Keratinocyte (primary cell): ENCODE measurements around the gene NPDC1. TPM values are rescaled to one million over a fixed set of nuclear protein-coding genes. Genes with fewer than 3 reads are reported as not detected.

Experiments used
- DNase-seq: peaks from one replicate; pipeline ENCODE4 v3.0.0-alpha.2; 2011; ENCODE audit warnings: low read depth, missing footprints, low spot score
- FAIRE-seq: peaks from 2 replicates; lab custom pipeline; 2011; peaks lifted over from hg19 to GRCh38; lab: Jason Lieb, UNC
- H2AFZ ChIP-seq: 2 replicates; pipeline ENCODE4 v1.6.0; 2012; ENCODE audit warnings: low read length, control low read depth, inconsistent platforms; ENCODE audit not compliant: control insufficient read depth
- H3K27ac ChIP-seq: 2 replicates; pipeline ENCODE4 v1.5.1; 2011; ENCODE audit warnings: low read length; ENCODE audit not compliant: control insufficient read depth, insufficient read depth
- H3K27me3 ChIP-seq: 3 replicates; pipeline ENCODE4 v1.6.0; 2011; ENCODE audit warnings: low read length; ENCODE audit not compliant: control insufficient read depth, insufficient read depth; ENCODE audit errors: extremely low read depth
- H3K36me3 ChIP-seq, 2 experiments: 2 replicates in 1 of 2; 3 replicates in 1 of 2; pipeline ENCODE4 v1.5.1; 2011; ENCODE audit warnings: low read length in 2 of 2, mild to moderate bottlenecking in 1 of 2; ENCODE audit not compliant: control insufficient read depth in 2 of 2, insufficient read depth in 2 of 2; ENCODE audit errors: extremely low read depth in 1 of 2
- H3K4me1 ChIP-seq: 3 replicates; pipeline ENCODE4 v1.5.1; 2011; ENCODE audit warnings: low read length; ENCODE audit not compliant: control insufficient read depth, insufficient read depth; ENCODE audit errors: extremely low read depth
- H3K4me2 ChIP-seq: 3 replicates; pipeline ENCODE4 v1.6.0; 2011; ENCODE audit warnings: low read depth, low read length; ENCODE audit not compliant: control insufficient read depth, insufficient read depth; ENCODE audit errors: extremely low read depth
- H3K4me3 ChIP-seq, 3 experiments: fragments of 200-600 bp in 1 of 3; sonication (generic) in 1 of 3; 2 replicates in 2 of 3; 3 replicates in 1 of 3; pipeline ENCODE4 v1.5.1; 2011 to 2016; ENCODE audit warnings: low read length in 3 of 3, mild to moderate bottlenecking in 3 of 3, control low read depth in 2 of 3, inconsistent platforms in 1 of 3, low read depth in 1 of 3, mixed read lengths in 1 of 3, mixed run types in 1 of 3, moderate library complexity in 1 of 3; ENCODE audit not compliant: control insufficient read depth in 2 of 3, insufficient read depth in 2 of 3; ENCODE audit errors: extremely low read depth in 1 of 3
- H3K79me2 ChIP-seq: 2 replicates; pipeline ENCODE4 v1.6.0; 2012; ENCODE audit warnings: low read length; ENCODE audit not compliant: control insufficient read depth, insufficient read depth
- H3K9ac ChIP-seq: 3 replicates; pipeline ENCODE4 v1.6.0; 2011; ENCODE audit warnings: low read length; ENCODE audit not compliant: control insufficient read depth, insufficient read depth; ENCODE audit errors: extremely low read depth
- H3K9me1 ChIP-seq: 3 replicates; pipeline ENCODE4 v1.6.0; 2011; ENCODE audit warnings: low read length; ENCODE audit not compliant: control insufficient read depth, insufficient read depth; ENCODE audit errors: extremely low read depth
- H3K9me3 ChIP-seq: 2 replicates; pipeline ENCODE4 v1.5.1; 2012; ENCODE audit warnings: low read depth, low read length; ENCODE audit not compliant: control insufficient read depth
- H4K20me1 ChIP-seq: 3 replicates; pipeline ENCODE4 v1.6.0; 2011; ENCODE audit warnings: low read length; ENCODE audit not compliant: control insufficient read depth, insufficient read depth; ENCODE audit errors: extremely low read depth
- CTCF ChIP-seq, 3 experiments: IDR thresholded peaks in 1 of 3; conservative IDR thresholded peaks in 1 of 3; optimal IDR thresholded peaks in 1 of 3; 2 replicates in 2 of 3; 3 replicates in 1 of 3; pipeline versions ENCODE3 to v1.5.1; 2011; ENCODE audit warnings: low read length in 3 of 3, mild to moderate bottlenecking in 3 of 3, moderate library complexity in 2 of 3, control low read depth in 1 of 3, inconsistent platforms in 1 of 3; ENCODE audit not compliant: insufficient read depth in 2 of 3; ENCODE audit errors: extremely low read depth in 1 of 3
- EZH2 ChIP-seq: IDR thresholded peaks from one replicate; pipeline ENCODE4 v1.6.1; 2012; ENCODE audit warnings: inconsistent platforms, mild to moderate bottlenecking, low read length, moderate library complexity
- dilution Hi-C: fragments of 300-500 bp; cut with MboI; formaldehyde crosslinking; loops from one replicate; pipeline ENCODE4 v1.7.0; 2020; ENCODE audit warnings: low sequenced_read_pairs; ENCODE audit not compliant: extremely low pct_ligation_motif_present
- polyA plus RNA-seq, 5 experiments: library from polyadenylated mRNA; depleted of rRNA in 3 of 5; stranded (reverse) in 3 of 5; stranded (forward) in 1 of 5; unstranded in 1 of 5; fragments of >200 nt; gene quantifications; 1 replicate in 1 of 5; 2 replicates in 3 of 5; 3 replicates in 1 of 5; pipeline versions ENCODE4 v1.2.1 to v1.2.3, GENCODE V29; 2011 to 2012; ENCODE audit warnings: missing spikeins in 2 of 5, low read depth in 1 of 5, low replicate concordance in 1 of 5

NPDC1 gene
- polyA plus RNA-seq, 1 donor (not counting 4 experiments of a cell fraction or from before 2014, with no cell fraction given) = 9.8 TPM

DNA sequence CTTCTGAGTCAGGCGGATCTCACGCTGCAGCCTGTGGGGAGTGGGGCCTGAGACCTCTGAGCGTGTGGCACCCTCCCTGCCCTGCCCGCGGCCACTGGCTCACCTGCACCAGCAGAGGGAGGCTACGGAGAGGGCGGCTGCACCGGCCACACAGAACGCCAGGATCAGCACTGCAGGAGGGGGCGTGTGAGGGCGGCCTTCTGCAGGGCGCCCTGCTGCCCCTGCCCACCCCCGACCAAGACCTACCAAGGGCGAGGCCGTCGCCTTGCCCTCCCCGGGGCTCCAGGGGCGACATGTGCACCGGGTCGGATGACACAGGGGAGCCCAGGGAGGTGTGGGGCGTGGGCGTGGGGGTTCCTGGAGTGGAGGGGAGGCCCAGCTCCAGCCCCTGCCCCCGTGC is 5.4 kb downstream of the NPDC1 start:
- Histone ChIP-seq H3K9me3 (no peaks in the 10 kb centered on the region), H2AFZ (no peak overlapping the region), H3K9ac (no peak overlapping the region), H3K4me2 (no peak overlapping the region), H3K79me2 (peaks cover 2% of the 10 kb centered on the region), H3K9me1 (no peaks in the 10 kb centered on the region), H3K36me3 (peaks cover 0 to 4% of the 10 kb centered on the region in 2 experiments), H4K20me1 (peaks cover 6% of the 10 kb centered on the region), H3K4me3 (no peak overlapping the region), H3K27ac (no peak overlapping the region), H3K27me3 (peaks cover 17% of the 10 kb centered on the region), H3K4me1 (peaks cover 9% of the 10 kb centered on the region)
- no peak for DNase-seq
- no peak for TF ChIP-seq CTCF (optimal IDR thresholded peaks at IDR 0.05 in 1 of 3, IDR thresholded peaks at IDR 0.05 in 1 of 3, conservative IDR thresholded peaks at IDR 0.05 in 1 of 3; ENCODE audit: extremely low read depth in 1 of 3, insufficient read depth in 2 of 3, low read length in 3 of 3)
- TF ChIP-seq EZH2 = no peak
- dilution Hi-C loops = no loop called here
- FAIRE-seq = no peak

- Histone ChIP-seq H3K9me1 (no peaks in the 10 kb centered on the region), H3K36me3 (peaks cover 0 to 4% of the 10 kb centered on the region in 2 experiments), H3K9ac (no peak overlapping the region), H2AFZ (no peak overlapping the region), H3K4me3 (no peak overlapping the region), H3K79me2 (peaks cover 2% of the 10 kb centered on the region), H3K4me1 (peaks cover 8% of the 10 kb centered on the region), H3K27me3 (peaks cover 11% of the 10 kb centered on the region), H4K20me1 (peaks cover 4% of the 10 kb centered on the region), H3K9me3 (no peaks in the 10 kb centered on the region), H3K4me2 (no peak overlapping the region), H3K27ac (no peak overlapping the region)
- DNase-seq (no peak), FAIRE-seq (no peak)
- dilution Hi-C loops = no loop called here
- TF ChIP-seq EZH2 = no peak
- TF ChIP-seq CTCF (optimal IDR thresholded peaks at IDR 0.05 in 1 of 3, IDR thresholded peaks at IDR 0.05 in 1 of 3, conservative IDR thresholded peaks at IDR 0.05 in 1 of 3; ENCODE audit: extremely low read depth in 1 of 3, insufficient read depth in 2 of 3, low read length in 3 of 3) = no peak
Observed at GRCh38 chr9:137039611-137040366, 6.2 kb downstream of the NPDC1 start.
